Sigmoid colon (tissue), 7 donors: ENCODE data around the gene RXFP3. TPM values are rescaled to one million over a fixed set of nuclear protein-coding genes. Genes with fewer than 3 reads are reported as not detected.

Experiments
- DNase-seq: peaks from one replicate; pipeline ENCODE4 v3.0.0-alpha.2; 2019
- H3K27ac ChIP-seq, 4 donors: fragments of 200-600 bp; sonication (generic); one replicate each; pipeline ENCODE4 v1.5.1; 2016 to 2019; ENCODE audit warnings: mild to moderate bottlenecking in 1 of 4
- H3K27me3 ChIP-seq, 3 donors: fragments of 200-600 bp; sonication (generic); one replicate each; pipeline ENCODE4 v1.5.1; 2019; ENCODE audit warnings: mild to moderate bottlenecking in 1 of 3
- H3K36me3 ChIP-seq, 4 donors: fragments of 200-600 bp; sonication (generic); one replicate each; pipeline ENCODE4 v1.5.1; 2016 to 2019
- H3K4me1 ChIP-seq, 4 donors: fragments of 200-600 bp; sonication (generic); one replicate each; pipeline ENCODE4 v1.5.1; 2017 to 2019
- H3K4me3 ChIP-seq, 4 donors: fragments of 200-600 bp; sonication (generic); one replicate each; pipeline ENCODE4 v1.5.1; 2017 to 2019; ENCODE audit warnings: mild to moderate bottlenecking in 2 of 4, moderate library complexity in 1 of 4
- H3K9me3 ChIP-seq, 4 donors: fragments of 200-600 bp in 3 of 4; sonication (generic) in 3 of 4; one replicate each; pipeline versions ENCODE4 v1.5.1 to v1.6.1; 2013 to 2019
- CTCF ChIP-seq, 4 experiments: fragments of 450-650 bp in 3 of 4; fragments of 200-600 bp in 1 of 4; IDR thresholded peaks; one replicate each; pipeline ENCODE4 v1.5.1; 2016 to 2019; ENCODE audit warnings: antibody characterized with exemption in 4 of 4, mild to moderate bottlenecking in 3 of 4, moderate library complexity in 2 of 4
- EP300 ChIP-seq, 4 donors: sonication (generic); formaldehyde crosslinking; IDR thresholded peaks; one replicate each; pipeline ENCODE4 v1.6.1; 2017; ENCODE audit warnings: antibody characterized with exemption in 4 of 4
- POLR2A ChIP-seq, 2 donors: fragments of 450-650 bp; IDR thresholded peaks; one replicate each; pipeline ENCODE4 v1.6.1; 2016; ENCODE audit warnings: antibody characterized with exemption in 2 of 2, mild to moderate bottlenecking in 2 of 2, moderate library complexity in 2 of 2
- POLR2AphosphoS5 ChIP-seq, 4 donors: sonication (generic); formaldehyde crosslinking; IDR thresholded peaks; one replicate each; pipeline ENCODE4 v1.6.1; 2017; ENCODE audit warnings: antibody characterized with exemption in 4 of 4
- WGBS, 2 donors: extraction: QIAGEN DNeasy Blood & Tissue Kit; methylation state at CpG; one replicate each; pipeline ENCODE4 v1.1.7; 2013; 5-methylcytosine and 5-hydroxymethylcytosine counted together
- intact Hi-C: fragments of 100-400 bp; cut with DNase I; formaldehyde crosslinking; loops from one replicate; pipeline ENCODE4 v1.15.1; 2023
- polyA plus RNA-seq, 3 donors: library from polyadenylated mRNA; stranded (reverse); fragments of 200-250 nt; gene quantifications; one replicate each; pipeline ENCODE4 v1.2.3, GENCODE V29; 2013
- total RNA-seq, 4 donors: library from RNA; depleted of rRNA; stranded (reverse); fragments of >200 nt; gene quantifications; one replicate each; pipeline ENCODE4 v1.1.0, GENCODE V29; 2016
- donor health status: healthy with polysubstance abuse.
- donor health status: Bipolar disorder and iron deficiency.
- donor health status: healthy.

The RXFP3 gene
- total and polyA plus RNA-seq, 7 donors = not detected

GRCh38 chr5:33976307-33976706, 40.1 kb downstream of the RXFP3 start:
- no peaks in the 10 kb centered on the region for H3K36me3 ChIP-seq
- DNase-seq = no peak
- peaks cover 0 to 34% (median 19%) of the 10 kb centered on the region in 4 donors for H3K4me1 ChIP-seq
- no peaks in the 10 kb centered on the region for H3K9me3 ChIP-seq
- WGBS, 2 donors = 71 to 76% methylated on average over 1 of the region's 1 CpG
- no peaks in the 10 kb centered on the region for H3K27me3 ChIP-seq
- no peak overlapping the region for H3K4me3 ChIP-seq
- intact Hi-C loops = no loop called here
- peak overlapping the region in 2 of 4 donors; percentile 14 to 15 for H3K27ac ChIP-seq
- no peak for TF ChIP-seq CTCF (IDR thresholded peaks at IDR 0.05)
- TF ChIP-seq POLR2AphosphoS5 (IDR thresholded peaks at IDR 0.05) = no peak

GRCh38 chr5:33978306-33978705, 42.1 kb downstream of the RXFP3 start:
- intact Hi-C loops = no loop called here
- no peaks in the 10 kb centered on the region for H3K9me3 ChIP-seq
- DNase-seq = no peak
- TF ChIP-seq CTCF (IDR thresholded peaks at IDR 0.05) (no peak), POLR2A (IDR thresholded peaks at IDR 0.05) (no peak), EP300 (IDR thresholded peaks at IDR 0.05) (no peak), POLR2AphosphoS5 (IDR thresholded peaks at IDR 0.05) (no peak)
- no peaks in the 10 kb centered on the region for H3K27me3 ChIP-seq
- no peak overlapping the region for H3K4me3 ChIP-seq
- no peaks in the 10 kb centered on the region for H3K36me3 ChIP-seq
- H3K27ac ChIP-seq = no peak overlapping the region
- WGBS, 2 donors = 94 to 97% methylated on average over 1 of the region's 1 CpG
- peaks cover 0 to 34% (median 19%) of the 10 kb centered on the region in 4 donors for H3K4me1 ChIP-seq

GRCh38 chr5:33980030-33980429, 43.8 kb downstream of the RXFP3 start:
- H3K27ac ChIP-seq = no peak overlapping the region
- H3K27me3 ChIP-seq = no peaks in the 10 kb centered on the region
- intact Hi-C loops = no loop called here
- 81 to 91% methylated on average over 3 of the region's 3 CpGs for WGBS, 2 donors
- no peak overlapping the region for H3K4me3 ChIP-seq
- peaks cover 0 to 23% (median 19%) of the 10 kb centered on the region in 4 donors for H3K4me1 ChIP-seq
- H3K9me3 ChIP-seq = no peaks in the 10 kb centered on the region
- TF ChIP-seq EP300 (IDR thresholded peaks at IDR 0.05) (no peak), POLR2AphosphoS5 (IDR thresholded peaks at IDR 0.05) (no peak), POLR2A (IDR thresholded peaks at IDR 0.05) (no peak), CTCF (IDR thresholded peaks at IDR 0.05) (no peak)
- H3K36me3 ChIP-seq = no peaks in the 10 kb centered on the region
- no peak for DNase-seq

GRCh38 chr5:33981408-33982162, 45.4 kb downstream of the RXFP3 start:
- TF ChIP-seq CTCF (IDR thresholded peaks at IDR 0.05) (no peak), EP300 (IDR thresholded peaks at IDR 0.05) (no peak), POLR2AphosphoS5 (IDR thresholded peaks at IDR 0.05) (no peak), POLR2A (IDR thresholded peaks at IDR 0.05) (no peak)
- Histone ChIP-seq H3K27ac (no peak overlapping the region), H3K27me3 (no peaks in the 10 kb centered on the region), H3K36me3 (peaks cover 0 to 4% (median 0%) of the 10 kb centered on the region in 4 donors), H3K4me3 (no peak overlapping the region), H3K9me3 (no peaks in the 10 kb centered on the region), H3K4me1 (peaks cover 0 to 8% (median 3%) of the 10 kb centered on the region in 4 donors)
- intact Hi-C loops = no loop called here
- WGBS, 2 donors = 81 to 82% methylated on average over 8 of the region's 8 CpGs
- DNase-seq = no peak

- Histone ChIP-seq H3K4me1 (no peaks in the 10 kb centered on the region), H3K27ac (no peak overlapping the region), H3K36me3 (peaks cover 0 to 30% (median 9%) of the 10 kb centered on the region in 4 donors), H3K4me3 (no peak overlapping the region), H3K27me3 (no peaks in the 10 kb centered on the region), H3K9me3 (no peaks in the 10 kb centered on the region)
- WGBS, 2 donors = 96 to 97% methylated on average over 15 of the region's 15 CpGs
- no peak for DNase-seq
- intact Hi-C loops = no loop called here
- TF ChIP-seq CTCF (IDR thresholded peaks at IDR 0.05) = no peak
- no peak for TF ChIP-seq POLR2AphosphoS5 (IDR thresholded peaks at IDR 0.05)
- no peak for TF ChIP-seq EP300 (IDR thresholded peaks at IDR 0.05)
- no peak for TF ChIP-seq POLR2A (IDR thresholded peaks at IDR 0.05)
Observed at GRCh38 chr5:33984178-33984577, 48.0 kb downstream of the RXFP3 start.
